Hematopoietic multipotent progenitor cell treated with erythropoietin and hydrocortisone succinate and interleukin-3 and kit ligand, for 6 days (in vitro differentiated cells): ENCODE measurements around the gene UVRAG.
"Not testable (repeated sequence)": the region's sequence is repeated elsewhere in the genome, so short reads cannot be mapped to it uniquely, and the experiment has no call there.

ENCODE experiments used
- DNase-seq: peaks from one replicate; pipeline ENCODE4 v3.0.0-alpha.2; 2015

Gene UVRAG

GRCh38 chr11:75929706-75930105, 114.7 kb downstream of the UVRAG start:
- no peak for DNase-seq

- no peak for DNase-seq
These were observed 115.5 kb downstream of the UVRAG start for GRCh38 chr11:75930534-75930933.

GRCh38 chr11:75931124-75931523, 116.1 kb downstream of the UVRAG start:
- no peak for DNase-seq

GRCh38 chr11:75933736-75934135, 118.7 kb downstream of the UVRAG start:
- not testable (repeated sequence) for DNase-seq

GRCh38 chr11:75934851-75935250, 119.8 kb downstream of the UVRAG start:
- no peak for DNase-seq

GRCh38 chr11:75938543-75938942, 123.5 kb downstream of the UVRAG start:
- DNase-seq, result no peak

- DNase-seq, result no peak
These were observed 124.5 kb downstream of the UVRAG start for GRCh38 chr11:75939516-75939915.

GRCh38 chr11:75939992-75940391, 125.0 kb downstream of the UVRAG start:
- no peak for DNase-seq

GRCh38 chr11:75940911-75941310, 125.9 kb downstream of the UVRAG start:
- no peak for DNase-seq

GRCh38 chr11:75944515-75944914, 129.5 kb downstream of the UVRAG start:
- no peak for DNase-seq

- peak; percentile 53 for DNase-seq
These were observed 130.4 kb downstream of the UVRAG start for GRCh38 chr11:75945446-75945845.

GRCh38 chr11:75945947-75946346, 130.9 kb downstream of the UVRAG start:
- no peak for DNase-seq

GRCh38 chr11:75946531-75947530, 131.8 kb downstream of the UVRAG start:
- peak; percentile 88 for DNase-seq

- DNase-seq, result no peak
These were observed 134.1 kb downstream of the UVRAG start for GRCh38 chr11:75949023-75949672.

- DNase-seq, result no peak
These were observed 135.1 kb downstream of the UVRAG start for GRCh38 chr11:75950141-75950540.

GRCh38 chr11:75954039-75954438, 139.0 kb downstream of the UVRAG start:
- no peak for DNase-seq

- DNase-seq, result no peak
These were observed 140.4 kb downstream of the UVRAG start for GRCh38 chr11:75955443-75955842.

- peak; percentile 25 for DNase-seq
These were observed 144.5 kb downstream of the UVRAG start for GRCh38 chr11:75959540-75959939.

GRCh38 chr11:75964071-75964470, 149.1 kb downstream of the UVRAG start:
- no peak for DNase-seq

- DNase-seq, result peak; percentile 8
These were observed 151.7 kb downstream of the UVRAG start for GRCh38 chr11:75966537-75967287.

GRCh38 chr11:75968021-75968625, 153.1 kb downstream of the UVRAG start:
- no peak for DNase-seq

GRCh38 chr11:75969626-75970308, 154.8 kb downstream of the UVRAG start:
- no peak for DNase-seq
